GM12878 (cell line): ENCODE measurements around the gene TOMM22. TPM values are rescaled to one million over a fixed set of nuclear protein-coding genes. Genes with fewer than 3 reads are reported as not detected.

Experiments used
- ATAC-seq: fragments of 200-7000 bp; cut with Tn5 transposase; 3 replicates; pipeline ENCODE4 v1.9.1; 2020; ENCODE audit warnings: mild to moderate bottlenecking, moderate library complexity
- BruUV-seq: library from RNA; stranded (reverse); fragments of 400-500 nt; replicated peaks from 2 replicates; lab custom pipeline; 2021; lab: Mats Ljungman, UMichigan
- CTCF ChIA-PET: fragments of 300-600 bp; sonication (Branson Sonifier 250); formaldehyde crosslinking; extraction: SDS; loops from one replicate; lab custom pipeline; 2021; ENCODE audit warnings: inconsistent platforms; lab: Yijun Ruan, JAX
- POLR2A ChIA-PET: fragments of 350-600 bp; formaldehyde crosslinking; extraction: SDS; loops from one replicate; lab custom pipeline; 2021; ENCODE audit warnings: inconsistent platforms; lab: Charles Lee
- RAD21 ChIA-PET: fragments of 300-600 bp; sonication (Branson Sonifier 250); formaldehyde crosslinking; loops from one replicate; lab custom pipeline; 2023; ENCODE audit warnings: antibody characterized with exemption; ENCODE audit not compliant: unreplicated experiment; lab: Charles Lee
- SMC1A ChIA-PET: fragments of 300-600 bp; sonication (Branson Sonifier 250); formaldehyde crosslinking; loops from one replicate; lab custom pipeline; 2023; ENCODE audit not compliant: unreplicated experiment, uncharacterized antibody; lab: Charles Lee
- DNase-seq: peaks from one replicate; pipeline ENCODE4 v3.0.0-alpha.2; 2011; ENCODE audit warnings: low read depth, low spot score
- FAIRE-seq: peaks from 3 replicates; lab custom pipeline; 2011; peaks lifted over from hg19 to GRCh38; lab: Jason Lieb, UNC
- H2AFZ ChIP-seq: 2 replicates; pipeline ENCODE4 v1.6.0; 2011; ENCODE audit warnings: low read depth, low read length, control low read depth; ENCODE audit not compliant: control insufficient read depth
- H3K27ac ChIP-seq: 2 replicates; pipeline ENCODE4 v1.5.1; 2011; ENCODE audit warnings: control low read depth; ENCODE audit not compliant: control insufficient read depth, insufficient read depth
- H3K27me3 ChIP-seq, 2 experiments: replicated peaks in 1 of 2; 2 replicates each; pipeline versions ENCODE4 v1.6.0 to v1.6.1; 2011; ENCODE audit warnings: low read length in 1 of 2; ENCODE audit not compliant: control insufficient read depth in 2 of 2, insufficient read depth in 2 of 2
- H3K36me3 ChIP-seq, 2 experiments: 2 replicates each; pipeline ENCODE4 v1.5.1; 2011; ENCODE audit warnings: low read length in 1 of 2; ENCODE audit not compliant: control insufficient read depth in 2 of 2, insufficient read depth in 2 of 2
- H3K4me1 ChIP-seq: 2 replicates; pipeline ENCODE4 v1.6.1; 2011; ENCODE audit warnings: mild to moderate bottlenecking, low read length, moderate library complexity, mixed read lengths; ENCODE audit not compliant: control insufficient read depth, insufficient read depth
- H3K4me2 ChIP-seq: 2 replicates; pipeline ENCODE4 v1.6.0; 2011; ENCODE audit warnings: control low read depth; ENCODE audit not compliant: control insufficient read depth, insufficient read depth
- H3K4me3 ChIP-seq: fragments of 200-600 bp; sonication (generic); 2 replicates; pipeline ENCODE4 v1.5.1; 2016
- H3K79me2 ChIP-seq: 2 replicates; pipeline ENCODE4 v1.6.0; 2011; ENCODE audit warnings: low read length; ENCODE audit not compliant: control insufficient read depth, insufficient read depth
- H3K9ac ChIP-seq: 2 replicates; pipeline ENCODE4 v1.8.0; 2011; ENCODE audit warnings: low read length, control low read depth, mixed read lengths; ENCODE audit not compliant: control insufficient read depth, insufficient read depth
- H3K9me3 ChIP-seq: replicated peaks from 3 replicates; pipeline ENCODE4 v1.5.1; 2011; ENCODE audit warnings: mild to moderate bottlenecking, low read length; ENCODE audit not compliant: control insufficient read depth, insufficient read depth
- H4K20me1 ChIP-seq: 2 replicates; pipeline ENCODE4 v1.6.0; 2011; ENCODE audit not compliant: control insufficient read depth, insufficient read depth
- BCLAF1 ChIP-seq: fragments of 450-650 bp; IDR thresholded peaks from 2 replicates; pipeline ENCODE4 v1.6.1; 2017; ENCODE audit warnings: antibody characterized with exemption, mild to moderate bottlenecking, moderate library complexity
- CREB1 ChIP-seq: IDR thresholded peaks from 2 replicates; pipeline ENCODE4 v1.6.1; 2012; ENCODE audit warnings: low read depth, mild to moderate bottlenecking, inconsistent platforms
- CUX1 ChIP-seq: IDR thresholded peaks from 2 replicates; pipeline ENCODE4 v1.6.1; 2012; ENCODE audit warnings: improper control_type of control experiment, low read depth, low read length; ENCODE audit not compliant: insufficient replicate concordance
- ETV6 ChIP-seq, 2 experiments: fragments of 450-650 bp in 1 of 2; IDR thresholded peaks in 1 of 2; conservative IDR thresholded peaks in 1 of 2; 2 replicates each; pipeline ENCODE4 v1.6.1; 2014; ENCODE audit warnings: antibody characterized with exemption in 1 of 2, borderline replicate concordance in 1 of 2, low read depth in 1 of 2, mild to moderate bottlenecking in 1 of 2, moderate library complexity in 1 of 2
- HDAC6 ChIP-seq: fragments of 200-600 bp; sonication (generic); IDR thresholded peaks from one replicate; pipeline ENCODE4 v1.8.0; 2017; ENCODE audit warnings: antibody characterized with exemption; ENCODE audit not compliant: unreplicated experiment
- LARP7 ChIP-seq: fragments of 450-650 bp; IDR thresholded peaks from 2 replicates; pipeline ENCODE4 v1.6.1; 2017; ENCODE audit warnings: mild to moderate bottlenecking
- MYC ChIP-seq: IDR thresholded peaks from 2 replicates; pipeline ENCODE4 v1.6.1; 2011; ENCODE audit warnings: mild to moderate bottlenecking, low read length, moderate library complexity, inconsistent platforms; ENCODE audit not compliant: insufficient read depth, insufficient replicate concordance, insufficient read length, severe bottlenecking
- SIN3A ChIP-seq: IDR thresholded peaks from 2 replicates; pipeline ENCODE4 v1.6.1; 2012; ENCODE audit warnings: low read depth, low read length, improper control_type of control experiment
- SP1 ChIP-seq: IDR thresholded peaks from one replicate; pipeline ENCODE4 v1.6.1; 2011; ENCODE audit warnings: low read depth, low read length
- TBL1XR1 ChIP-seq: IDR thresholded peaks from 2 replicates; pipeline ENCODE4 v1.6.1; 2012; ENCODE audit warnings: low read depth, low read length, improper control_type of control experiment
- WGBS: methylation state at CpG from one replicate; pipeline ENCODE4 v1.1.6; 2016; ENCODE audit warnings: low lambda C conversion rate; ENCODE audit not compliant: insufficient replicate concordance, insufficient coverage; ENCODE audit errors: missing lambda C conversion rate; 5-methylcytosine and 5-hydroxymethylcytosine counted together
- in situ Hi-C: fragments of 300-500 bp; cut with MboI; formaldehyde crosslinking; loops from 9 replicates; pipeline ENCODE4 v1.14.3; 2018; ENCODE audit warnings: mixed read lengths
- intact Hi-C: fragments of 100-400 bp; cut with micrococcal nuclease; formaldehyde crosslinking; loops from one replicate; pipeline ENCODE4 v1.14.2; 2022; ENCODE audit not compliant: unreplicated experiment
- polyA plus RNA-seq, 11 experiments: library from polyadenylated mRNA; depleted of rRNA in 4 of 11; unstranded in 6 of 11; stranded (reverse) in 5 of 11; fragments of >200 nt; fragmentation: Nextera tagmentation in 4 of 11; fragmentation: Illumina TruSeq in 1 of 11; extraction: Ambion mirVana in 4 of 11; extraction: Trizol in 1 of 11; gene quantifications; 1 replicate in 1 of 11; 2 replicates in 10 of 11; pipeline versions ENCODE4 v1.2.1 to v1.2.3, GENCODE V29; 2011 to 2016; ENCODE audit warnings: inconsistent platforms in 2 of 11, missing spikeins in 2 of 11, low read depth in 1 of 11
- total RNA-seq, 4 experiments: library from RNA; depleted of rRNA in 3 of 4; stranded (reverse); fragments of >200 nt in 3 of 4; fragmentation: Illumina TruSeq in 1 of 4; extraction: Trizol in 1 of 4; gene quantifications; 2 replicates each; pipeline versions ENCODE4 v1.2.1 to v1.2.3, GENCODE V29; 2013 to 2021

Gene TOMM22
- total and polyA plus RNA-seq, 10 of the 15 experiments (the other 5 are each of a cell fraction or from before 2014, with no cell fraction given), result 37.6 to 197 (median 94.9) TPM

DNA sequence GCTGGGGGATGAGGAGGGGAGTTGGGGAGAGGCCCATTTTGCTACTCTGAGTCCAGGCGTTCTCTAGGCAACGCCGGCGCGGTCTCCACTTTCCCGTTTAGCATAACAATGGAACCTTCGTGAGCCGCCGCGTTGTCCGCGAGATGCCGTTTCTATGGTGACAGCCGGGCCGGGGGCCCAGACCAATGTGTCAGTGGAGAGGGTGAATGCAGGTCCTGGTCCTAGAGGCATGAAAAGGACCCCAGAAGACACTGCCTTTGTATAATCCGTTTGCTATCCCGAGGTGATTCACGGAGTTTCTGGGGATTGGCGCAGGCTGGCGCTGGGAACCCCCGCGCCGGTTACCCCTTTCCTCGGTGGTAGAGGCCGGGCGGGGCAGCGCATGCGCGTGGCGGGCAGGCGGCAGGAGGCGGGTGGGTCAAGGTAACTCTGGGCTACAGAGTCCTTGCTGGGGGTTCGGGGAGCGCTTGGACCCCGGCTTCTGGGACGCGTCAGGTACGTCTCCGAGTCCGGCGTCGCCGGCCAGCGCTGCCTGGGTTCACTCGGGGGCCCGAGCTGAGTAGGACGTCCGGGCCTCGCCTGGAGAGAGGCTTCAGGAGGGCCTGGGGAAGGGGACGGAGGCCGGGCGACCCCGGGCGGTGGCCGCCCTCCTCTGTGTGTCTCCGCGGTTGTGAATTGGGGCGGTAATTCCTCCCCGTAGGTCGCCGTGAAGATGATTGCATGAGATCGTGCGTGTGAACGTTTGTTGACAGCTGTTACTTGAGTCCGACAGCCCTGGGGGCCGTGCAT lies 25.3 kb upstream of the TOMM22 start, which contains the start of the genes CBY1 and FAM227A (continued):
- TF ChIP-seq BCLAF1 (peak; percentile 96), LARP7 (peak; percentile 58; the same call in 1 of the 2 replicates)
- TF ChIP-seq, all 136 proteins: peak for 40

GRCh38 chr22:38657045-38657909 lies 24.5 kb upstream of the TOMM22 start:
- intact Hi-C loops (no loop called here), in situ Hi-C loops (no loop called here)
- ATAC-seq, result peak; percentile 73
- Histone ChIP-seq H3K4me2 (peak overlapping the region; percentile 73), H3K79me2 (peaks cover 11% of the 10 kb centered on the region), H4K20me1 (no peaks in the 10 kb centered on the region), H3K36me3 (no peaks in the 10 kb centered on the region), H3K4me1 (peaks cover 5% of the 10 kb centered on the region), H2AFZ (peak overlapping the region; percentile 100), H3K27me3 (no peaks in the 10 kb centered on the region), H3K4me3 (peak overlapping the region; percentile 86), H3K9me3 (no peaks in the 10 kb centered on the region), H3K27ac (peak overlapping the region; percentile 99), H3K9ac (peak overlapping the region; percentile 96)
- ChIA-PET RAD21 (interaction anchor here (1.0 to 1.6 kb wide), 3 partner anchors 9 to 605 kb away, joined by 3 to 5 read pairs (median 3); partner anchors contain the start of gene TOMM22), POLR2A (interaction anchor here (1.8 kb wide), 1 partner anchor 41 kb away, joined by 5 read pairs; no protein-coding TSS in a partner anchor), CTCF (interaction anchor here (2.1 kb wide), 1 partner anchor 24 kb away, joined by 5 read pairs; the partner anchor contains the start of gene TOMM22), SMC1A (interaction anchor here (0.7 to 2.0 kb wide), 3 partner anchors 10 to 51 kb away, joined by 3 to 11 read pairs (median 3); no protein-coding TSS in a partner anchor)
- no peak for DNase-seq
- no TSS peak for BruUV-seq
- under 1% methylated on average over 16 of the region's 16 CpGs for WGBS
- FAIRE-seq, result no peak
- TF ChIP-seq SP1, result no peak
- TF ChIP-seq ETV6 (conservative IDR thresholded peaks at IDR 0.05 in 1 of 2, IDR thresholded peaks at IDR 0.05 in 1 of 2; ENCODE audit: borderline replicate concordance in 1 of 2, low read depth in 1 of 2), result no peak
- no peak for TF ChIP-seq HDAC6
- no peak for TF ChIP-seq TBL1XR1
- no peak for TF ChIP-seq CREB1
- no peak for TF ChIP-seq SIN3A
- TF ChIP-seq CUX1, result no peak
- TF ChIP-seq MYC, result no peak
